H1 (cell line): ENCODE measurements around the gene SLC2A3. TPM values are rescaled to one million over a fixed set of nuclear protein-coding genes. Genes with fewer than 3 reads are reported as not detected.

Experiments
- CBX8 ChIP-seq: fragments of 300-800, 300-1000 bp; sonication (generic); IDR thresholded peaks from 2 replicates; pipeline ENCODE4 v1.7.1; 2016; ENCODE audit warnings: low read depth, low read length, borderline replicate concordance
- CHD1 ChIP-seq: IDR thresholded peaks from 2 replicates; pipeline ENCODE4 v1.6.1; 2012; ENCODE audit warnings: low read depth, low read length, improper control_type of control experiment
- CHD2 ChIP-seq: IDR thresholded peaks from 2 replicates; pipeline ENCODE4 v1.6.1; 2012; ENCODE audit warnings: low read length, improper control_type of control experiment
- CTBP2 ChIP-seq: IDR thresholded peaks from 2 replicates; pipeline ENCODE4 v1.7.0; 2011; ENCODE audit warnings: borderline replicate concordance, mild to moderate bottlenecking, moderate library complexity, mixed read lengths, low read length; ENCODE audit not compliant: insufficient read depth, insufficient read length
- EGR1 ChIP-seq: IDR thresholded peaks from 2 replicates; pipeline ENCODE4 v1.6.1; 2011; ENCODE audit warnings: low read depth, low read length, borderline replicate concordance
- FOSL1 ChIP-seq: IDR thresholded peaks from 2 replicates; pipeline ENCODE4 v1.6.1; 2011; ENCODE audit warnings: mild to moderate bottlenecking, low read depth, low read length, moderate library complexity; ENCODE audit not compliant: insufficient read depth
- HDAC2 ChIP-seq, 2 experiments: fragments of 300-600 bp in 1 of 2; sonication (generic) in 1 of 2; IDR thresholded peaks; 2 replicates each; pipeline ENCODE4 v1.6.1; 2011 to 2012; ENCODE audit warnings: low read depth in 2 of 2, low read length in 2 of 2, mild to moderate bottlenecking in 2 of 2, moderate library complexity in 2 of 2, borderline replicate concordance in 1 of 2, inconsistent platforms in 1 of 2
- HDAC6 ChIP-seq: IDR thresholded peaks from one replicate; pipeline ENCODE4 v1.7.1; 2012; ENCODE audit warnings: low read depth, mild to moderate bottlenecking, inconsistent platforms, low read length, moderate library complexity
- KDM4A ChIP-seq: IDR thresholded peaks from one replicate; pipeline ENCODE4 v1.7.1; 2012; ENCODE audit warnings: low read depth, mild to moderate bottlenecking, moderate library complexity, low read length, inconsistent platforms; ENCODE audit not compliant: severe bottlenecking
- MAFK ChIP-seq: IDR thresholded peaks from 2 replicates; pipeline ENCODE4 v1.6.1; 2012; ENCODE audit warnings: low read depth, mild to moderate bottlenecking, improper control_type of control experiment, low read length
- NRF1 ChIP-seq: IDR thresholded peaks from 2 replicates; pipeline ENCODE4 v1.6.1; 2011; ENCODE audit warnings: mild to moderate bottlenecking, low read depth, low read length, improper control_type of control experiment
- POLR2A ChIP-seq, 2 experiments: IDR thresholded peaks; 1 replicate in 1 of 2; 2 replicates in 1 of 2; pipeline ENCODE4 v1.6.1; 2011; ENCODE audit warnings: low read depth in 2 of 2, low read length in 2 of 2, mild to moderate bottlenecking in 2 of 2; ENCODE audit errors: control extremely low read depth in 1 of 2
- POU5F1 ChIP-seq: IDR thresholded peaks from 2 replicates; pipeline ENCODE4 v1.6.1; 2011; ENCODE audit warnings: low read depth, mild to moderate bottlenecking, low read length, moderate library complexity
- RFX5 ChIP-seq: IDR thresholded peaks from 2 replicates; pipeline ENCODE4 v1.6.1; 2011; ENCODE audit warnings: low read depth, low read length, improper control_type of control experiment, borderline replicate concordance
- RNF2 ChIP-seq: fragments of 200-900, 300-1000 bp; sonication (generic); IDR thresholded peaks from 2 replicates; pipeline ENCODE4 v1.7.1; 2016; ENCODE audit warnings: borderline replicate concordance, low read depth, mild to moderate bottlenecking, antibody characterized with exemption, low read length; ENCODE audit not compliant: poor library complexity, severe bottlenecking; ENCODE audit errors: missing control alignments
- RXRA ChIP-seq: IDR thresholded peaks from 2 replicates; pipeline ENCODE4 v1.6.1; 2011; ENCODE audit warnings: low read depth, mild to moderate bottlenecking, low read length, moderate library complexity; ENCODE audit not compliant: insufficient read depth
- SIN3A ChIP-seq, 2 experiments: IDR thresholded peaks in 1 of 2; conservative IDR thresholded peaks in 1 of 2; 2 replicates each; pipeline ENCODE4 v1.6.1; 2011 to 2012; ENCODE audit warnings: low read length in 2 of 2, improper control_type of control experiment in 1 of 2, low read depth in 1 of 2, mild to moderate bottlenecking in 1 of 2
- SIRT6 ChIP-seq: IDR thresholded peaks from one replicate; pipeline ENCODE4 v1.7.1; 2012; ENCODE audit warnings: low read length, inconsistent platforms
- SP1 ChIP-seq: IDR thresholded peaks from 2 replicates; pipeline ENCODE4 v1.6.1; 2011; ENCODE audit warnings: low read depth, low read length
- SP4 ChIP-seq: IDR thresholded peaks from 2 replicates; pipeline ENCODE4 v1.6.1; 2012; ENCODE audit warnings: low read length, inconsistent platforms
- ZNF274 ChIP-seq: IDR thresholded peaks from 2 replicates; pipeline ENCODE4 v1.7.0; 2012; ENCODE audit warnings: low read length, borderline replicate concordance; ENCODE audit errors: extremely low read depth
- polyA plus RNA-seq, 7 experiments: library from polyadenylated mRNA; depleted of rRNA in 3 of 7; stranded (reverse) in 5 of 7; unstranded in 2 of 7; fragments of >200 nt in 5 of 7; fragments of 200-250 nt in 2 of 7; gene quantifications; 1 replicate in 5 of 7; 2 replicates in 1 of 7; 4 replicates in 1 of 7; pipeline versions ENCODE4 v1.2.1 to v1.2.3, GENCODE V29; 2011 to 2013; ENCODE audit warnings: missing spikeins in 2 of 7, mixed read lengths in 2 of 7
- total RNA-seq: library from RNA; stranded (reverse); fragmentation: NEBNext Ultra II Directional; extraction: Animal tissue kit (Norgen Biotek cat#: 25700); gene quantifications from 2 replicates; pipeline ENCODE4 v1.2.1, GENCODE V29; 2021
- TF ChIP-seq, protein P1 (sequence below): IDR thresholded peaks from 2 replicates; pipeline ENCODE4 v1.6.1; 2011; ENCODE audit warnings: low read length, improper control_type of control experiment
- TF ChIP-seq, protein P2 (sequence below): IDR thresholded peaks from 2 replicates; pipeline ENCODE4 v1.6.1; 2011; ENCODE audit warnings: low read depth, mild to moderate bottlenecking, low read length; ENCODE audit not compliant: insufficient read depth

The SLC2A3 gene
- total and polyA plus RNA-seq, 2 of the 8 experiments (the other 6 are each of a cell fraction or from before 2014, with no cell fraction given) = 417 to 688 TPM

DNA sequence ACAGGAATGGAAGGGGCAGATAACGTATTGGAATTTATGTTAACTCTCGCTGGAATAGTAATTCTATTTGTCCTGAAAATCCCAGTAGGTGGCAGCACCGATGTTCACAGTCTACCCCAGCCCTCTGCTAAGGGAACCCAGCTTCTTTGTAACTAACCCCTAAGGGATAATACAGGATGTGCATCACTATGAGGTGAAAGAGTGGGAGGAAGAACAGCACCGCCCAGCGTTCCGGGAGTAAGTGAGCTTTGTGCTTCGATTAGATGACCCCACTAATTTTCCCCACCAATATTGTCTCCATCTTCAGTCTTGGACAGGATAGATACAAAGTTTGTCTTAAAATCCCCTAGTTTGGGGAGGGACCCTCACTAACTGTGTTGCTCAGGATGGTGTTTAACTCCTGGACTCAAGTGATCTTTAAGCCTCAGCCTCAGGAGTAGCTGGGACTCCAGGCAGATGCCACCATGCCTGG lies 2.7 kb downstream of the SLC2A3 start (continued):
- TF ChIP-seq KDM4A (no peak), POLR2A (IDR thresholded peaks at IDR 0.05; ENCODE audit: control extremely low read depth in 1 of 2, low read depth in 2 of 2, low read length in 2 of 2) (peak in 1 of 2 experiments; percentile 50; a peak in 1 of 3 replicates), SIN3A (conservative IDR thresholded peaks at IDR 0.05 in 1 of 2, IDR thresholded peaks at IDR 0.05 in 1 of 2; ENCODE audit: low read depth in 1 of 2, low read length in 2 of 2) (peak in 1 of 2 experiments; percentile 82; a peak in 1 of 4 replicates), MAFK (no peak), RNF2 (no peak), CTBP2 (no peak), HDAC6 (no peak), EGR1 (no peak; the same call in 1 of the 2 replicates), CHD2 (no peak), ZNF274 (no peak), FOSL1 (no peak), CHD1 (no peak), RXRA (no peak), SIRT6 (no peak), POU5F1 (no peak), SP1 (0 out of 2 replicates have a peak, but pooled peaks have one; percentile 40), RFX5 (no peak), NRF1 (no peak), CBX8 (no peak), HDAC2 (IDR thresholded peaks at IDR 0.05; ENCODE audit: borderline replicate concordance in 1 of 2, low read depth in 2 of 2, low read length in 2 of 2) (peak in 1 of 2 experiments; percentile 75; a peak in 1 of 4 replicates), SP4 (no peak)
- TF ChIP-seq, protein P1, sequence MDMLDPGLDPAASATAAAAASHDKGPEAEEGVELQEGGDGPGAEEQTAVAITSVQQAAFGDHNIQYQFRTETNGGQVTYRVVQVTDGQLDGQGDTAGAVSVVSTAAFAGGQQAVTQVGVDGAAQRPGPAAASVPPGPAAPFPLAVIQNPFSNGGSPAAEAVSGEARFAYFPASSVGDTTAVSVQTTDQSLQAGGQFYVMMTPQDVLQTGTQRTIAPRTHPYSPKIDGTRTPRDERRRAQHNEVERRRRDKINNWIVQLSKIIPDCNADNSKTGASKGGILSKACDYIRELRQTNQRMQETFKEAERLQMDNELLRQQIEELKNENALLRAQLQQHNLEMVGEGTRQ = no peak
- TF ChIP-seq, protein P2, sequence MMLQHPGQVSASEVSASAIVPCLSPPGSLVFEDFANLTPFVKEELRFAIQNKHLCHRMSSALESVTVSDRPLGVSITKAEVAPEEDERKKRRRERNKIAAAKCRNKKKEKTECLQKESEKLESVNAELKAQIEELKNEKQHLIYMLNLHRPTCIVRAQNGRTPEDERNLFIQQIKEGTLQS = no peak
